Esophagus squamous epithelium (tissue), 5 donors: Measurements from ENCODE around the gene UBE2F. TPM values are rescaled to one million over a fixed set of nuclear protein-coding genes. Genes with fewer than 3 reads are reported as not detected.
"Not testable (repeated sequence)": the region's sequence is repeated elsewhere in the genome, so short reads cannot be mapped to it uniquely, and the experiment has no call there.

Source experiments
- DNase-seq: peaks from one replicate; lab custom pipeline; 2025; lab: John Stamatoyannopoulos, UW
- H3K27ac ChIP-seq, 4 donors: fragments of 200-600 bp; sonication (generic); one replicate each; pipeline ENCODE4 v1.5.1; 2016 to 2019; ENCODE audit warnings: mild to moderate bottlenecking in 1 of 4
- H3K27me3 ChIP-seq, 4 donors: fragments of 200-600 bp; sonication (generic); 1 replicate in 3 of 4; 2 replicates in 1 of 4; pipeline versions ENCODE4 v1.5.1 to v1.6.0; 2017 to 2021; ENCODE audit warnings: antibody characterized with exemption in 1 of 4
- H3K36me3 ChIP-seq, 3 donors: fragments of 200-600 bp; sonication (generic); one replicate each; pipeline ENCODE4 v1.5.1; 2016 to 2019
- H3K4me1 ChIP-seq, 3 donors: fragments of 200-600 bp; sonication (generic); one replicate each; pipeline ENCODE4 v1.5.1; 2017 to 2019
- H3K4me3 ChIP-seq, 4 donors: fragments of 200-600 bp; sonication (generic); 1 replicate in 3 of 4; 2 replicates in 1 of 4; pipeline ENCODE4 v1.5.1; 2016 to 2019; ENCODE audit warnings: mild to moderate bottlenecking in 2 of 4, moderate library complexity in 1 of 4
- H3K9me3 ChIP-seq, 3 donors: fragments of 200-600 bp; sonication (generic); one replicate each; pipeline ENCODE4 v1.5.1; 2016 to 2019
- CTCF ChIP-seq, 6 experiments: fragments of 450-650 bp in 4 of 6; fragments of 200-600 bp in 2 of 6; sonication (generic) in 2 of 6; IDR thresholded peaks; one replicate each; pipeline ENCODE4 v1.5.1; 2016 to 2019; ENCODE audit warnings: antibody characterized with exemption in 6 of 6, mild to moderate bottlenecking in 4 of 6, moderate library complexity in 4 of 6
- POLR2A ChIP-seq, 4 donors: fragments of 450-650 bp; IDR thresholded peaks; one replicate each; pipeline ENCODE4 v1.6.1; 2017; ENCODE audit warnings: antibody characterized with exemption in 4 of 4, mild to moderate bottlenecking in 4 of 4, moderate library complexity in 3 of 4
- WGBS, 2 donors: methylation state at CpG; one replicate each; pipeline ENCODE4 v1.1.5; 2018; 5-methylcytosine and 5-hydroxymethylcytosine counted together
- intact Hi-C: fragments of 100-400 bp; cut with DNase I; formaldehyde crosslinking; loops from one replicate; pipeline ENCODE4 v1.15.0; 2022
- total RNA-seq, 4 donors: library from RNA; depleted of rRNA; stranded (reverse); fragments of >200 nt; gene quantifications; one replicate each; pipeline ENCODE4 v1.1.0, GENCODE V29; 2016
- donor health status: DM: yes; HTN: yes; CAD: no.

UBE2F gene
- total RNA-seq, 4 donors from 2014 or later: 54.9 to 84.7 (median 64.8) TPM

GRCh38 chr2:237943395-237944094 lies 23.3 kb upstream of the UBE2F start:
- WGBS, 2 donors: 79% methylated on average over 3 of the region's 7 CpGs; no CpG with 5 or more reads in 1 of the 2 donors
- H3K4me1 ChIP-seq: no peaks in the 10 kb centered on the region
- H3K9me3 ChIP-seq: peaks cover 0 to 11% (median 7%) of the 10 kb centered on the region in 3 donors
- H3K27me3 ChIP-seq: no peaks in the 10 kb centered on the region
- H3K4me3 ChIP-seq: no peak overlapping the region
- intact Hi-C loops: no loop called here
- H3K27ac ChIP-seq: no peak overlapping the region
- TF ChIP-seq POLR2A (IDR thresholded peaks at IDR 0.05) (no peak), CTCF (IDR thresholded peaks at IDR 0.05) (no peak)
- DNase-seq: no peak
- no peaks in the 10 kb centered on the region for H3K36me3 ChIP-seq

GRCh38 chr2:237944302-237944701 lies 22.5 kb upstream of the UBE2F start:
- no peak for DNase-seq
- 71 to 85% methylated on average over 1 to 4 of the region's 4 CpGs for WGBS, 2 donors
- H3K27me3 ChIP-seq: no peaks in the 10 kb centered on the region
- TF ChIP-seq POLR2A (IDR thresholded peaks at IDR 0.05): no peak
- TF ChIP-seq CTCF (IDR thresholded peaks at IDR 0.05): no peak
- no peak overlapping the region for H3K4me3 ChIP-seq
- H3K36me3 ChIP-seq: no peaks in the 10 kb centered on the region
- H3K4me1 ChIP-seq: no peaks in the 10 kb centered on the region
- peaks cover 0 to 11% (median 7%) of the 10 kb centered on the region in 3 donors for H3K9me3 ChIP-seq
- intact Hi-C loops: no loop called here
- no peak overlapping the region for H3K27ac ChIP-seq

GRCh38 chr2:237946423-237946822 lies 20.4 kb upstream of the UBE2F start:
- Histone ChIP-seq H3K36me3 (no peaks in the 10 kb centered on the region), H3K27me3 (peaks cover 0 to 5% (median 0%) of the 10 kb centered on the region in 4 donors)
- intact Hi-C loops: no loop called here

GRCh38 chr2:237951354-237951753 lies 15.5 kb upstream of the UBE2F start:
- H3K27me3 ChIP-seq: peaks cover 0 to 45% (median 8%) of the 10 kb centered on the region in 4 donors
- DNase-seq, H3K9me3 ChIP-seq, H3K27ac ChIP-seq, H3K36me3 ChIP-seq, H3K4me3 ChIP-seq, intact Hi-C loops: not testable (repeated sequence)
- 64 to 75% methylated on average over 4 of the region's 4 CpGs for WGBS, 2 donors
- H3K4me1 ChIP-seq: peaks cover 4 to 10% (median 7%) of the 10 kb centered on the region in 3 donors

More at GRCh38 chr2:237946423-237946822, 20.4 kb upstream of the UBE2F start:
- no peak for DNase-seq
- no peak overlapping the region for H3K27ac ChIP-seq
- H3K4me3 ChIP-seq: no peak overlapping the region
- TF ChIP-seq POLR2A (IDR thresholded peaks at IDR 0.05): no peak
- no peak for TF ChIP-seq CTCF (IDR thresholded peaks at IDR 0.05)
- 53 to 59% methylated on average over 1 of the region's 1 CpG for WGBS, 2 donors
- peaks cover 0 to 11% (median 7%) of the 10 kb centered on the region in 3 donors for H3K9me3 ChIP-seq
- no peaks in the 10 kb centered on the region for H3K4me1 ChIP-seq

GRCh38 chr2:237951878-237952277 lies 14.9 kb upstream of the UBE2F start:
- whole genome bisulfite sequencing, 2 donors: 79 to 84% methylated on average over 3 of the region's 3 CpGs
- TF ChIP-seq CTCF (IDR thresholded peaks at IDR 0.05) (no peak), POLR2A (IDR thresholded peaks at IDR 0.05) (no peak)
- intact Hi-C loops: no loop called here

More at GRCh38 chr2:237951878-237952277, 14.9 kb upstream of the UBE2F start:
- Histone ChIP-seq H3K36me3 (no peaks in the 10 kb centered on the region), H3K4me1 (peaks cover 4 to 12% (median 7%) of the 10 kb centered on the region in 3 donors), H3K27me3 (peaks cover 0 to 50% (median 10%) of the 10 kb centered on the region in 4 donors), H3K9me3 (no peaks in the 10 kb centered on the region), H3K4me3 (no peak overlapping the region), H3K27ac (no peak overlapping the region)
- no peak for DNase-seq
